Testis (tissue), 3 donors: ENCODE measurements around the gene ADRA2B. TPM values are rescaled to one million over a fixed set of nuclear protein-coding genes. Genes with fewer than 3 reads are reported as not detected.

Source experiments
- DNase-seq: peaks from one replicate; pipeline ENCODE4 v3.0.0-alpha.2; 2019
- H3K27ac ChIP-seq, 2 donors: fragments of 200-600 bp; sonication (generic); one replicate each; pipeline ENCODE4 v1.5.1; 2019
- H3K27me3 ChIP-seq: fragments of 200-600 bp; sonication (generic); one replicate; pipeline ENCODE4 v1.5.1; 2019
- H3K36me3 ChIP-seq: fragments of 200-600 bp; sonication (generic); one replicate; pipeline ENCODE4 v1.5.1; 2017; ENCODE audit warnings: low read depth; ENCODE audit errors: missing control alignments
- H3K4me1 ChIP-seq: fragments of 200-600 bp; sonication (generic); one replicate; pipeline ENCODE4 v1.5.1; 2019
- H3K4me3 ChIP-seq, 2 donors: fragments of 200-600 bp; sonication (generic); one replicate each; pipeline ENCODE4 v1.5.1; 2017 to 2019
- H3K9me3 ChIP-seq: fragments of 200-600 bp; sonication (generic); one replicate; pipeline ENCODE4 v1.5.1; 2017
- CTCF ChIP-seq, 3 experiments: fragments of 450-650 bp in 2 of 3; fragments of 200-600 bp in 1 of 3; sonication (generic) in 1 of 3; IDR thresholded peaks; one replicate each; pipeline ENCODE4 v1.5.1; 2016 to 2019; ENCODE audit warnings: antibody characterized with exemption in 3 of 3, mild to moderate bottlenecking in 2 of 3, moderate library complexity in 1 of 3
- POLR2A ChIP-seq: fragments of 450-650 bp; IDR thresholded peaks from one replicate; pipeline ENCODE4 v1.6.1; 2017; ENCODE audit warnings: antibody characterized with exemption, mild to moderate bottlenecking, moderate library complexity
- WGBS, 2 donors: methylation state at CpG; one replicate each; pipeline ENCODE4 v1.1.5; 2018; 5-methylcytosine and 5-hydroxymethylcytosine counted together
- intact Hi-C: fragments of 100-400 bp; cut with DNase I; formaldehyde crosslinking; loops from one replicate; pipeline ENCODE4 v1.15.1; 2023; ENCODE audit warnings: low total_unique reads
- polyA plus RNA-seq: library from polyadenylated mRNA; stranded (reverse); fragments of 350-450 nt; fragmentation: Illumina TruSeq; extraction: RNeasy Lipid Tissue Mini Kit (QIAGEN cat#74804); gene quantifications from one replicate; pipeline ENCODE4 v1.2.3, GENCODE V29; 2014; ENCODE audit warnings: low read depth, low replicate concordance; ENCODE audit not compliant: insufficient read depth
- total RNA-seq, 2 donors: library from RNA; depleted of rRNA; stranded (reverse); fragments of >200 nt; gene quantifications; one replicate each; pipeline ENCODE4 v1.2.3, GENCODE V29; 2016

Gene ADRA2B
- total and polyA plus RNA-seq, 3 donors from 2014 or later = 2.1 to 2.6 (median 2.4) TPM

- TF ChIP-seq POLR2A (no peak), CTCF (IDR thresholded peaks at IDR 0.05) (no peak)
These were observed 40.7 kb upstream of the ADRA2B start for GRCh38 chr2:96156926-96157648.

GRCh38 chr2:96156011-96156820, 39.8 kb upstream of the ADRA2B start:
- no peaks in the 10 kb centered on the region for H3K4me1 ChIP-seq
- H3K4me3 ChIP-seq = no peak overlapping the region
- intact Hi-C loops = no loop called here
- no peak overlapping the region for H3K27ac ChIP-seq
- H3K27me3 ChIP-seq = no peaks in the 10 kb centered on the region
- H3K36me3 ChIP-seq = no peaks in the 10 kb centered on the region
- 92 to 94% methylated on average over 6 to 10 of the region's 10 CpGs for WGBS, 2 donors
- no peaks in the 10 kb centered on the region for H3K9me3 ChIP-seq
- no peak for DNase-seq
- TF ChIP-seq CTCF (IDR thresholded peaks at IDR 0.05) = no peak
- TF ChIP-seq POLR2A = no peak

More at GRCh38 chr2:96156926-96157648, 40.7 kb upstream of the ADRA2B start:
- intact Hi-C loops = no loop called here
- H3K4me3 ChIP-seq = no peak overlapping the region
- no peaks in the 10 kb centered on the region for H3K9me3 ChIP-seq
- no peaks in the 10 kb centered on the region for H3K27me3 ChIP-seq
- DNase-seq = no peak
- no peak overlapping the region for H3K27ac ChIP-seq
- no peaks in the 10 kb centered on the region for H3K36me3 ChIP-seq
- 96 to 100% methylated on average over 2 to 5 of the region's 5 CpGs for WGBS, 2 donors
- H3K4me1 ChIP-seq = no peaks in the 10 kb centered on the region

GRCh38 chr2:96154506-96155380, 38.4 kb upstream of the ADRA2B start:
- no peak for DNase-seq
- Histone ChIP-seq H3K4me1 (no peaks in the 10 kb centered on the region), H3K9me3 (no peaks in the 10 kb centered on the region), H3K27ac (no peak overlapping the region), H3K27me3 (no peaks in the 10 kb centered on the region), H3K4me3 (no peak overlapping the region), H3K36me3 (no peaks in the 10 kb centered on the region)
- 81 to 83% methylated on average over 11 to 16 of the region's 16 CpGs for WGBS, 2 donors
- TF ChIP-seq POLR2A (no peak), CTCF (IDR thresholded peaks at IDR 0.05) (no peak)
- intact Hi-C loops = no loop called here

- Histone ChIP-seq H3K4me3 (no peak overlapping the region), H3K36me3 (no peaks in the 10 kb centered on the region), H3K4me1 (peaks cover under 1% of the 10 kb centered on the region), H3K27me3 (no peaks in the 10 kb centered on the region), H3K27ac (no peak overlapping the region), H3K9me3 (no peaks in the 10 kb centered on the region)
- WGBS, 2 donors = 69% methylated on average over 5 to 7 of the region's 7 CpGs
- TF ChIP-seq POLR2A (no peak), CTCF (IDR thresholded peaks at IDR 0.05) (no peak)
- intact Hi-C loops = no loop called here
- no peak for DNase-seq
These were observed 37.6 kb upstream of the ADRA2B start for GRCh38 chr2:96153991-96154431.
